ENCODE measurements around the gene PTTG1IP.

DNA sequence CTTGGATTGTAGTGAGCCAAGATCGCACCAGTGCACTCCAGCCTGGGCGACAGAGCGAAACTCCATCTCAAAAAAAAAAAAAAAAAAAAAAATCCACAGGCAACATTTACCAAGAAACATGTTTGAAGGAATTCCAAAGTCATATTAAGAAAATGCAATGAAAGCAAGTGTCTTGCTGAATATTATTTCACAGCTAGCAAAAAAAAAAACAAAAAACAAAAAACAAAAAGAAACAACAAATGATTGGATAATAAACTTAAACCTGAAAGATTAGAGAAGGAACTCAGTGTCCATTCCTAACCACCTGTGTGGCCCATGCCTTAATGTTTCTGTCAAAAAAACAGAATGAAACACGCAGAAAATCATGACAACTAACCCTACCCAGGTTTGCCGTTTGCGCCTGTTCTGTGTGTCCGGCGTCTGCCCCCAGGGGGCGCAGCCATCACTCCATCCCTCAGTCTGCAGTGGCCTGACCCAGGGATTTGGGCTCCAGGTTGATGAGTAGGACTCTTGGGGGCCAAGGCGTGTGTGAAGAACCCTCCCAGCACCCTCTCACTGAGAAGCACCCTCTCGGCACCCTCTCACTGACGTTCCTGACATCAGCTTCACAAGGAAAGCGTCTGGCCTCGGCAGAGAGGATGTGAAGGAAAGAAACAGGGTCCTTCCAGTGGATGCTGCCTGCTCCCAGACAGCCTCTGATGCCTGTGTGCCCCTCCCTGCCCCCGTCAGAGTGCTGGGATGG lies 19.2 kb upstream of the PTTG1IP start:
- TF ChIP-seq, protein P1, sequence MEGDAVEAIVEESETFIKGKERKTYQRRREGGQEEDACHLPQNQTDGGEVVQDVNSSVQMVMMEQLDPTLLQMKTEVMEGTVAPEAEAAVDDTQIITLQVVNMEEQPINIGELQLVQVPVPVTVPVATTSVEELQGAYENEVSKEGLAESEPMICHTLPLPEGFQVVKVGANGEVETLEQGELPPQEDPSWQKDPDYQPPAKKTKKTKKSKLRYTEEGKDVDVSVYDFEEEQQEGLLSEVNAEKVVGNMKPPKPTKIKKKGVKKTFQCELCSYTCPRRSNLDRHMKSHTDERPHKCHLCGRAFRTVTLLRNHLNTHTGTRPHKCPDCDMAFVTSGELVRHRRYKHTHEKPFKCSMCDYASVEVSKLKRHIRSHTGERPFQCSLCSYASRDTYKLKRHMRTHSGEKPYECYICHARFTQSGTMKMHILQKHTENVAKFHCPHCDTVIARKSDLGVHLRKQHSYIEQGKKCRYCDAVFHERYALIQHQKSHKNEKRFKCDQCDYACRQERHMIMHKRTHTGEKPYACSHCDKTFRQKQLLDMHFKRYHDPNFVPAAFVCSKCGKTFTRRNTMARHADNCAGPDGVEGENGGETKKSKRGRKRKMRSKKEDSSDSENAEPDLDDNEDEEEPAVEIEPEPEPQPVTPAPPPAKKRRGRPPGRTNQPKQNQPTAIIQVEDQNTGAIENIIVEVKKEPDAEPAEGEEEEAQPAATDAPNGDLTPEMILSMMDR (conservative IDR thresholded peaks at IDR 0.05; ENCODE audit: low read depth, low read length) = peak; percentile 96
- TF ChIP-seq EZH2 (IDR thresholded peaks at IDR 0.05; ENCODE audit: low read length, unreplicated experiment) = no peak
